KOPT-K1 (cell line): ENCODE measurements around the gene PCBP2.
A peak's percentile ranks its signal among the peaks of the same experiment; 100 is the strongest.

Source experiments
- H3K27ac ChIP-seq: fragments of 200-600 bp; sonication (generic); 2 replicates; pipeline ENCODE4 v1.5.1; 2016; ENCODE audit warnings: antibody characterized with exemption, mild to moderate bottlenecking, low read depth, low read length; ENCODE audit not compliant: poor library complexity, severe bottlenecking
- H3K36me3 ChIP-seq: fragments of 200-600 bp; sonication (generic); 2 replicates; pipeline ENCODE4 v1.5.1; 2017; ENCODE audit warnings: antibody characterized with exemption, mild to moderate bottlenecking, low read length, moderate library complexity; ENCODE audit not compliant: insufficient read depth
- H3K9me3 ChIP-seq: fragments of 200-600 bp; sonication (generic); 2 replicates; pipeline ENCODE4 v1.5.1; 2017; ENCODE audit warnings: antibody characterized with exemption, low read length, mild to moderate bottlenecking; ENCODE audit not compliant: insufficient read depth, poor library complexity, severe bottlenecking

PCBP2 gene

DNA sequence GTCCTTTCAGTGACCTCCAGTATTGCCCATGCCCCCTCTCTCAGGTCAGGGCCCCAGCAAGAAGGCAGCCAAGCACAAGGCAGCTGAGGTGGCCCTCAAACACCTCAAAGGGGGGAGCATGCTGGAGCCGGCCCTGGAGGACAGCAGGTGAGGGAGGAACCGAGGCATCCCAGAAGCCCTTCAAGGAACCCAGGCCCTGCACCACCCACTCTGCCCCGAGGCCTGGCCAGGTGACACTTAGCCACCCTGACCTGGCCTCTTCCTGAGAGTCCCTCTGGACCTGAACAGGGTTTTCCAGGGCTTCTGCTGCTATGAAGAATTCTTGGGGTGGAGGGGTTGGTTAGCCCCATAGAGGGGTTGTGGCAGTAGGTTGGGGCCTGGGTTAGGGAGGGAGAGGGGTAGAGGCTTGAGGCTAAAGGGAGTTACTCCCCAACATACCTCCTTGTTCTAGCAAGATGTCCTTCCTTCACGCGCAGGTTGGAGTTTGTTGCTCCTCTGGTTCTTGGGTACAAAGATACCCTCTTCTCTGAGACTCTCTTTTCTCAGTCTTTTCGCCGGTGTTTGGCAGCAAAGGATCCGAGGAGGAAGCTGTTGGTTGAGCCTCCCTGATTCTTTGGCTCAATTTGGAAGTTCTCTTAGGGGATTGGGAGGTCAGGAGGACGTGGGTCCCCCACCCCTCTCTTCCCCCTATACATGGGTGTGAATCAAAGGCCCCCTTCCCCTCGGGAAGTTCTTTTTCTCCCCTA is 51.3 kb downstream of the PCBP2 start:
- no peak overlapping the region for H3K27ac ChIP-seq
- peaks cover 43% of the 10 kb centered on the region for H3K36me3 ChIP-seq
- H3K9me3 ChIP-seq, result no peaks in the 10 kb centered on the region

DNA sequence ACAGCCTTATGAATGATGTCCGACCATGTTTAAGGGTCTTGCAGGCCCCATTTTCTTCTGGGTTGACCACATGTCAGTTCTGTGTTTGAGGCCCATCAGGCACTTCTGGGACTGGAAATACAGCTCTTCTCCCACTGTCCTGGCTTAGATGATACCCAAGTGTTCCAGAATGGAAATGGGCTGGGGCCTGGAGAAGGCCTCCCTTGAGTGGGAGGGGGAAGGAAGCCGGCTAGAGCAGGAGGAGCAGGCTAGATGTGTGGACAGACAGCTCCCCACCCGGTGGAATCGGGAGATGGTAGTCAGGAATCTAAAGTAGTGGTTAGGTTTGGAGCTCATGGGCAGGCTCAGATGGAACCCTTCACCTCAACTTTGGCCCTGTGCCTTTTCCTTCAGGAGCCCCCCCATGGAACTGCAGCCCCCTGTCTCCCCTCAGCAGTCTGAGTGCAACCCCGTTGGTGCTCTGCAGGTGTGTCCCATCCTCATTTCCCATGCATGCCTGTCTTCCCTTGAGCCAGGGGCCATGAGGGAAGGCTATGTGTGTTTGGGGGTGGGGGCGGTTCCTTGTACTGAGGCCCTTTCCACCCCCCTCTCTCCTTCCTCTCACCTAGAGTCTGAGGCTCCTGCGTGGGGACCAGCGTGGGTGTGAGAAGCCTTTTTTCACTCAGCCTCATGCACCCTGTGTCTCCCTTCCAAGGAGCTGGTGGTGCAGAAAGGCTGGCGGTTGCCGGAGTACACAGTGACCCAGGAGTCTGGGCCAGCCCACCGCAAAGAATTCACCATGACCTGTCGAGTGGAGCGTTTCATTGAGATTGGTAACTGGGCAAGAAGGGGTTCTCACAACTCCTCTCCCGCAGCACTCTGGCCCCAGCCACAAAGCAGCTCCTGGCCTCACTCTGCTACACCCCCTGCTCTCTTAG is 52.4 kb downstream of the PCBP2 start:
- Histone ChIP-seq H3K36me3 (peaks cover 43% of the 10 kb centered on the region), H3K27ac (no peak overlapping the region)

DNA sequence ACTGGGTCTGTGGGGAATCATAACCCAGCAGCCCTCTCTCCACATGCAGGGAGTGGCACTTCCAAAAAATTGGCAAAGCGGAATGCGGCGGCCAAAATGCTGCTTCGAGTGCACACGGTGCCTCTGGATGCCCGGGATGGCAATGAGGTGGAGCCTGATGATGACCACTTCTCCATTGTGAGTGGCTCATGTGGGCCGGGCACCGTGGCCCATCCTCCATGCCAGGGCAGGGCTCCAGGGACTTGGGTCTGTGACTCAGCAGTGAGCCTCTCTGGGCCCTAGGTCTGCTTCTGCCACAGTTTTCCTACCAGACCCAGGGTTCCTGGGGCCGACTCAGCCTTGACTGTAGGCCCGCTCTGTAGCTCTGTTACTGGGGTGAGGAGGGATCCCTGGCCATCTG is 53.2 kb downstream of the PCBP2 start:
- H3K36me3 ChIP-seq, result peaks cover 44% of the 10 kb centered on the region
- H3K27ac ChIP-seq, result no peak overlapping the region
- H3K9me3 ChIP-seq, result no peaks in the 10 kb centered on the region

More for the DNA sequence above, 52.4 kb downstream of the PCBP2 start:
- H3K9me3 ChIP-seq, result no peaks in the 10 kb centered on the region

DNA sequence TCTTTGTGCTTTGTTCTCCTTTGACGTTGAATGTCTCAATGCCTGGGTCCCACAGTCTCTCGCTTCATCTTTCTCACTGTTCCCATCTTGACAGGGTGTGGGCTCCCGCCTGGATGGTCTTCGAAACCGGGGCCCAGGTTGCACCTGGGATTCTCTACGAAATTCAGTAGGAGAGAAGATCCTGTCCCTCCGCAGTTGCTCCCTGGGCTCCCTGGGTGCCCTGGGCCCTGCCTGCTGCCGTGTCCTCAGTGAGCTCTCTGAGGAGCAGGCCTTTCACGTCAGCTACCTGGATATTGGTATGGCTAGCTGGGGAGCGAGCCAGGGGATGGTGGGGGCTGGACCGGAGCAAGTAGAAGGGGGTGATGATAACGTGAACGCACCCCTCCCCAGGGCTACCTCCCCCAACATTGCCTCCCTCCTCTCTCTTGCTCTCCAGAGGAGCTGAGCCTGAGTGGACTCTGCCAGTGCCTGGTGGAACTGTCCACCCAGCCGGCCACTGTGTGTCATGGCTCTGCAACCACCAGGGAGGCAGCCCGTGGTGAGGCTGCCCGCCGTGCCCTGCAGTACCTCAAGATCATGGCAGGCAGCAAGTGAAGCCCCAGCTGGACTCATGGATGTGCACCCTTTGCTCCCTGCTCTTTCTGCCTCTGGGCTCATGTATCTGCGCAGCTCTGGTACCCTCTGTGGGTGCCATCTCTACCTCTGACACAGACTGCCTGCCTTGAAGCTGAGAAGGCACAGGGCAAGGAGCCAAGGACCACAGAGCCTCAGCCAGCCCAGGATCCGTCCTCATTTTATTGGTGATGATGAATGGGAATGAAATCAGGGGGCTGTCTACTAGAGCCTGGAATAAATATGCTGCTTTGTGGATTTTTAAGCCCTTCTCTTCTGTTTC is 53.9 kb downstream of the PCBP2 start:
- no peak overlapping the region for H3K27ac ChIP-seq
- H3K36me3 ChIP-seq, result peaks cover 51% of the 10 kb centered on the region
- H3K9me3 ChIP-seq, result no peaks in the 10 kb centered on the region

DNA sequence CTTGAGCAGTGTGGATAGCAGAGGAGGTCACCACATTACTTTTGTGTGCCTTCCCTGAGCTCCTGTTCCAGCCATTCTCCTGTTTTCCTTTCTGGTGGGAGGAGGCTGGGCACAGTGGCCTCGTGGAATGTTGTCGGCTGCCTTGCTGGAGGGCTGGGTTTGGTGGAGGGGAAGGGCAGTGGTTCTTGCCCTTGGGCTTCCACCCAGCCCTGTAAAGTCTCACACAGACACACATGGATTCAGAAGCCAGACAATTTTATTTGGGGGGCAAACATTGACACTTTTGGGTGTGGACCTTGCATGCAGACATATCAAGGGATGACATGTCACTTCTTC is 54.5 kb downstream of the PCBP2 start:
- Histone ChIP-seq H3K9me3 (no peaks in the 10 kb centered on the region), H3K36me3 (peaks cover 55% of the 10 kb centered on the region), H3K27ac (no peak overlapping the region)

DNA sequence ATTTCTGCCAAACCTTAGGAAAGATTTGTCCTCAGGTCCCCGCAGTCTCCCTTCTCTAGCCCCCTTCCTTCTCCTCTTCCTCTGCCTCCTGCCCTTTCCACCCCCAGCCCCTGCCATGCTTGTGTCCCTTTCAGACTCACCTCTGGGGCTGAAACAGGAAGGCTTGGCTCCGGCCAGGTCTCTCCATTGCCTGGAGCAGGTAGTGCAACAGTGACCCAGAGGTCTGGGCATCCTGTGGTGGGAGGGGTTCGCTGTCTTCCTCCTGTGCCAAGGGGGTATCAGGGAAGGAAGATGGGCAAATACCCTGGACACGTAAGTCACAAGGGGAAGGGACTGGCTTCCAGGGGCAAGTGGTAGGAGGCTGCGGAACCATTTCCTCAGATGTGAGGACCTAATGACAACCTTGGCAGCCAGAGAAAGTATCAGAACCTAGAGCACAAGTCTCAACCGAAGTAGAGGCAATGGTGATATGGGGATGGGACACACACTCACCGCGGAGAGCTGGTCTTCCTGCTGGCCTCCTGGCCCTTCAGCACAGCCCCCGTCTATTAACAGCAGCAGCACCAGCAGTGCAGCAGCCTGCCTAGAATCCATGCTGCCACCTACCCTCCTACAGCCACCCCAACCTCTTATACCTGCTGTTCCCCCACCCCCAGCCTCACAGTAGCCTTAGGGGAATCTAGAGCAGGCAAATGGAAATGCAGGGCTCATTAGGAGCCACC is 55.1 kb downstream of the PCBP2 start, which contains the start of gene NPFF:
Gene NPFF, minus strand, starts transcription at position 604 of the 722 bp plus-strand sequence. Its CDS starts 10 bp downstream, at position 594.
- H3K27ac ChIP-seq, result no peak within 1 kb of the TSS
- no peaks in the 10 kb centered on the region for H3K9me3 ChIP-seq
- H3K36me3 ChIP-seq, result peaks cover 62% of the 10 kb centered on the region

DNA sequence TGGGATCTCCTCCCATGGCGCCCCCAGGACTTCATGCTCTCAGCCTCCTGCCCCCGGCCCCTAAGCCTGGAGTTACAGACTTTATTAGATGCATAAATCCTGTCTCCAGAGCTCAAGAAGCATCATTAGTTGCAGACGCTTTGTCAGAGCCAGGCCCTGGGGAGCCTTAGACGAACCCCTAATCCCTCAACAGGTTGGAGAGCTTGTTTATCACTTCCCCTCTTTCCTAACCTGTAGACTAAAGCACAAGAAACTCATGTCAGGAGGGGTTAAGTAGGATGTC is 55.6 kb downstream of the PCBP2 start:
- Histone ChIP-seq H3K27ac (no peak overlapping the region), H3K36me3 (peaks cover 67% of the 10 kb centered on the region), H3K9me3 (no peaks in the 10 kb centered on the region)

DNA sequence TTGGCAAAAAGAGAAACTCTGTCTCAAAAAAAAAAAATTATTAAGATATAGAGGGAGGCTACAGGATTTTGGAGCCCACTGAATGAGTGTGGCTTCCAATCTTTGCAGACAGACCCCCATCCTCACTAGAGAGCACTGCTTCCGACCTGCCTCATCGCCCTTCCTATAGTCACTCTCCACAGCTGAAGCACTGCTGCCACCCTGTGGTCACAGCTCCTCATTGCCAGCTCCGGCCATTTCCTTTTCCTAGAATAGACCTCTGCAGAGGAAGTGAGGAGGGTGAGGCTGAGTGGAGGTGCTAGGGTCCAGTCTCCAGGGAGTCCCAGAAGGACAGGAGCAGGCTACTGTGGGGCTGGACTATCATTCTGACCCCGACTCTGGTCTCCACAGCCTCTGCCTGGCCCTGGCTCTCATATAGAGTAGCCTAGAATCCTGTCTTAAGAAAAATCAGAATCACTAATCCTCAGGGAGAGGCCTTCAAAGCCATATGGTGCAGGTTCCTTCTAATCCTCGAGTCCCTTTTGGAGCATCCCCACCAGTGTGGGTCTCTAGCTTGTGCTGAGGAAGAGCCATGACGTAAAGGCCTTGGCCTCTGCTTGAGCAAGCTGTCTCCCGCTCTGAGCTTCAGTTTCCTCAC is 56.8 kb downstream of the PCBP2 start:
- H3K36me3 ChIP-seq, result peaks cover 76% of the 10 kb centered on the region
- H3K9me3 ChIP-seq, result no peaks in the 10 kb centered on the region
- H3K27ac ChIP-seq, result peak overlapping the region; percentile 32

DNA sequence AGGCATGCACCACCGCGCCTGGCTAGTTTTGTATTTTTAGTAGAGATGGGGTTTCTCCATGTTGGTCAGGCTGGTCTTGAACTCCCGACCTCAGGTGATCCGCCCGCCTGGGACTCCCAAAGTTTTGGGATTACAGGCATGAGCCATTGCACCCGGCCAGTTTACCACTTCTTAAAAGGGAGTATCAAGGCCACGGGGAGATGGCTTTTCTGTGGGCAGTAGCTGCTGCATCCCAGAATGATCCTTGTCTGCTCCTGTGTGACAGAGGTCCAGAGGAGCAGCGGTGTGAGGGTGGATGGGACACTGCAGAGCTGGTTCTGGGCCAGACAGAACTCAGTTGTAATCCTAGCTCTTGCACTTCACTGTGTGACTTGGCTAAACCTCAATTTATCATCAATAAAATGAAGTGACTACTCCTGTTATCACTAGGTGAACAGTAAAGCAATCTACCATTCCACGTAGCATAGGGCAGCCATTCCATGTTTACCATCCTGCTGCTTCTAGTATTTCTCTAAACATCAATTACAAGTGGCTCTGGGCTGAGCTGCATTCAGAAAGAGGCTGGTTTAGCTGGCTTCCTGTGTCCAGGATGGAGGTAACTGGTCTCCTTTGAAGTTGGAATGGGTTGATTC is 58.4 kb downstream of the PCBP2 start:
- H3K27ac ChIP-seq, result no peak overlapping the region
- H3K9me3 ChIP-seq, result no peaks in the 10 kb centered on the region
- peaks cover 76% of the 10 kb centered on the region for H3K36me3 ChIP-seq

DNA sequence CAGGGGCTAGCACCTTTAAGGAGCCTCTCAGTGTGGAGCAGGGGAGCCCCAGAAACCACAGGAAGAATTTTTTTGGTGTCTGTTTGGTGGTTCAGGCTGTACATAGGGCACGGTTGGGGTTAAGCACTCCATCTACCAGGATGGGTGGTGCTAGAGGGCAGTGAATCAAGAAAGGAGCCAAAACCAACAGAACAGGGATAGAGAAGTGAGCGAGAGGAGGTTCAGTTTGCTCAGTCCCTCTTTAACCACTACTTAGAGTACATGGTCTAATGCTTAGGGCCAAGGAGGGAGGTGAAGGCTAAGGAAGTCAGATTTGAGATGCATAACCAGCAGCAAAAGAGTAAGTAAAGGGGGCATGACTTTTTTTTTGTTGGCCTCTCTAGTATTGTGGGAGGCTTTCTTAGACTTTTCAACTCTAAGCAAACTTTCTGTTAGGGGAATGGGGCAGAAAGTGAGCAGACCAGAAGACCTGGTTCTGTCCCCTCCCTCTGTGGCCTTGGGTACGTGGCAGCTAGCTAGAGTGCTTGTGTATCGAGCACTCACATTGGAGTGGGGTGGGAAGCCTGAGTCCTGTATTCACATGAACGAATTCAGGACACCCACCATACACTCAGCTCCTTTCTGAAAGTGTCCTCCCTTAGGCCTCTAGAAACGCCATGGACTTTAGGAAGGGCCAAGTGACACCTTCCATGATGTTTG is 62.0 kb downstream of the PCBP2 start:
- Histone ChIP-seq H3K9me3 (no peaks in the 10 kb centered on the region), H3K36me3 (peaks cover 87% of the 10 kb centered on the region), H3K27ac (no peak overlapping the region)

DNA sequence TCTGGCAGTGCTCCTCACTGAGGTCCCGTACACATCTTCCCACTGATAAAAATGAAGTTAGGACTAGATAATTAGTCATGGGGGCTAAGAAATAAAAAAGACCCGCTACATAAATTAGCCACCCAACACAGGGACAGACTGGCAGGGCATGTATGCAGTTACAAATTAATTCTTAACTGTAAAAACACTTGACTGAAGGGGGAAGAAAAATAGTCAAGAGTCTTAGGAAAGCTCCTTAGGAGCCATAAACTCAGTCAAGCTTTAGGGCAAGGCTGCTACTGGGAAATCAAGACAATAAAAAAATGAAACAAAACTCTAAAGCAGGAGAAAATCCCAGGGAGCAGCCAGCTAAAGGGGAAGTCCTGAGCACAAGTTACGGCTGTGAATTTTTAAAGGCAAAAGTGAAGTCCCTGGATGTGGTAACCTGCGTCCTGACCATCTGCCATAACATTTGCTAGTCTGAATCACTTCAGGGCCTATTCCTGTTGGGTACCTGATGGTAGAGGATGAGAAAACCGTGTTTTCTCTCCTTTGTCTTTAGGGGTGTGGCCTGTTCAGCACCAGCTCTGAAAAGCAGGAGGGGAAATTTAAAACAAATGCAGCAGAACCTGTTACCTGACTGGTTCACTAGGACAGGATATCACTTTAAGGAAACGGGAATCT is 62.9 kb downstream of the PCBP2 start:
- no peaks in the 10 kb centered on the region for H3K9me3 ChIP-seq
- peaks cover 96% of the 10 kb centered on the region for H3K36me3 ChIP-seq
- no peak overlapping the region for H3K27ac ChIP-seq

DNA sequence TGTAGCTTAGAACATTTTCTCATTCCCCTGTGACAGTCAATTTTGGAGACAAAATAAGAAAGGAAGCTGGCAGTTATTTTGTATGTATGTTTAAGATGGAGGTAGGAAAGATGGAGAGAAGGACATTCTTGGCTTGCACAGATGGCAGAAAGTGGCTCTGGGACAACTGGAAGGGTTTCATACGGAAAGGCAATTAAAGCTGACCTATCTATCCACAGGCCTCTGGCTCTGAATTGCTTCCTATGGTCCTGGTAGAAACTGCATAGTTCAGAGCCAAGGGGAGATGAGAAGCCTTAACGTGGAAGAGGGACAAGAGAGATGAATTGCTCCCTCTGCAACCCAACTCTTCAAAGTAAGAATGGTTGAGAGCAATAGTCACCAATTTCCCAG is 63.4 kb downstream of the PCBP2 start:
- peaks cover 98% of the 10 kb centered on the region for H3K36me3 ChIP-seq
- H3K27ac ChIP-seq, result no peak overlapping the region
- H3K9me3 ChIP-seq, result no peaks in the 10 kb centered on the region
